ENCODE data around the gene PLIN5.

The PLIN5 gene

GRCh38 chr19:4487572-4487971 lies 47.5 kb downstream of the PLIN5 start:
- Mint-ChIP-seq H3K4me3 (no peak overlapping the region), H3K4me1 (no peaks in the 10 kb centered on the region), H3K9me3 (no peaks in the 10 kb centered on the region), H3K27me3 (ENCODE audit: low read depth, poor library complexity) (peaks cover 3% of the 10 kb centered on the region), H3K27ac (peak overlapping the region; percentile 18), H3K36me3 (ENCODE audit: low read depth) (peaks cover 35% of the 10 kb centered on the region)
- DNase-seq: no peak
- TF ChIP-seq CTCF (IDR thresholded peaks at IDR 0.05): no peak

GRCh38 chr19:4483385-4483784 lies 51.6 kb downstream of the PLIN5 start:
- no peak for DNase-seq
- peaks cover 43% of the 10 kb centered on the region for H3K36me3 Mint-ChIP-seq (ENCODE audit: low read depth)
- peaks cover 5% of the 10 kb centered on the region for H3K27me3 Mint-ChIP-seq (ENCODE audit: low read depth, poor library complexity)
- no peak for TF ChIP-seq CTCF (IDR thresholded peaks at IDR 0.05)
- H3K9me3 Mint-ChIP-seq: no peaks in the 10 kb centered on the region
- peak overlapping the region; percentile 96 for H3K27ac Mint-ChIP-seq
- H3K4me1 Mint-ChIP-seq: no peaks in the 10 kb centered on the region
- no peak overlapping the region for H3K4me3 Mint-ChIP-seq

GRCh38 chr19:4482721-4483364 lies 52.2 kb downstream of the PLIN5 start:
- no peak overlapping the region for H3K4me3 Mint-ChIP-seq
- H3K27ac Mint-ChIP-seq: no peak overlapping the region
- no peaks in the 10 kb centered on the region for H3K4me1 Mint-ChIP-seq
- no peak for DNase-seq
- no peak for TF ChIP-seq CTCF (IDR thresholded peaks at IDR 0.05)
- peaks cover 5% of the 10 kb centered on the region for H3K27me3 Mint-ChIP-seq (ENCODE audit: low read depth, poor library complexity)
- H3K36me3 Mint-ChIP-seq (ENCODE audit: low read depth): peaks cover 44% of the 10 kb centered on the region
- H3K9me3 Mint-ChIP-seq: no peaks in the 10 kb centered on the region

GRCh38 chr19:4477034-4477801 lies 57.8 kb downstream of the PLIN5 start:
- H3K4me3 Mint-ChIP-seq: no peak overlapping the region
- H3K27ac Mint-ChIP-seq: no peak overlapping the region
- H3K9me3 Mint-ChIP-seq: no peaks in the 10 kb centered on the region

GRCh38 chr19:4474514-4475022 lies 60.5 kb downstream of the PLIN5 start:
- no peak for TF ChIP-seq CTCF (IDR thresholded peaks at IDR 0.05)
- H3K4me3 Mint-ChIP-seq: peak overlapping the region; percentile 92
- peaks cover 1% of the 10 kb centered on the region for H3K9me3 Mint-ChIP-seq
- peaks cover 2% of the 10 kb centered on the region for H3K27me3 Mint-ChIP-seq (ENCODE audit: low read depth, poor library complexity)
- peak; percentile 74 for DNase-seq
- peaks cover 23% of the 10 kb centered on the region for H3K36me3 Mint-ChIP-seq (ENCODE audit: low read depth)
- peaks cover 21% of the 10 kb centered on the region for H3K4me1 Mint-ChIP-seq
- H3K27ac Mint-ChIP-seq: peak overlapping the region; percentile 79

More at GRCh38 chr19:4477034-4477801, 57.8 kb downstream of the PLIN5 start:
- Mint-ChIP-seq H3K27me3 (ENCODE audit: low read depth, poor library complexity) (peaks cover 2% of the 10 kb centered on the region), H3K4me1 (peaks cover 16% of the 10 kb centered on the region), H3K36me3 (ENCODE audit: low read depth) (peaks cover 32% of the 10 kb centered on the region)
- TF ChIP-seq CTCF (IDR thresholded peaks at IDR 0.05): no peak
- DNase-seq: no peak
